T-helper 22 cell (primary cell): ENCODE results near the gene SLX1B.
A peak's percentile ranks its signal among the peaks of the same experiment; 100 is the strongest.
"Not testable (repeated sequence)": the region's sequence is repeated elsewhere in the genome, so short reads cannot be mapped to it uniquely, and the experiment has no call there.

Experiments used
- DNase-seq: peaks from one replicate; pipeline ENCODE4 v3.0.0-alpha.2; 2020; ENCODE audit warnings: low read depth

SLX1B gene

DNA sequence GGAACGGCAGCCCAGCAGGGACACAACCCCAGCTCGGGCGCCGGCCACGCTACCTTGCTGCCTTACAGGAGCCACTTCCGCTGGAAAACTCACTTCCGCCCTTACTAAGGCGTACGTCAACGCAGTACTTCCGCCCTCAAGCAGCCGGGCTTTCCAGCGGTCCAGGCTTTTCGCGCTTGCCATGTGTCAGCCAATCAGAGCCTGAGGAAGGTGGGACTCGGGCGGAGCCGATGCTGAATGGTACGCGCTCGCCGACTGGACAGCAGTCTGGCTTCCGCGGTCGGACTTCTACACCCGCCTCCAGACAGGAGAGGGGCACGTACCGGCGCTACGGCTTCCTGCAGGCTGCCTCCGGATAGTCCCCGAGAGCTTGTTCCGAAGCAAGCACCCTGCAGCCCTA lies at the start of gene SLX1B, which contains the start of gene BOLA2:
SLX1B (plus strand) TSS at position 265 of the 400 bp plus-strand sequence.
BOLA2 (minus strand) TSS at position 83 of the 400 bp plus-strand sequence. CDS start 98 bp downstream, outside the sequence.
- not testable (repeated sequence) for DNase-seq

DNA sequence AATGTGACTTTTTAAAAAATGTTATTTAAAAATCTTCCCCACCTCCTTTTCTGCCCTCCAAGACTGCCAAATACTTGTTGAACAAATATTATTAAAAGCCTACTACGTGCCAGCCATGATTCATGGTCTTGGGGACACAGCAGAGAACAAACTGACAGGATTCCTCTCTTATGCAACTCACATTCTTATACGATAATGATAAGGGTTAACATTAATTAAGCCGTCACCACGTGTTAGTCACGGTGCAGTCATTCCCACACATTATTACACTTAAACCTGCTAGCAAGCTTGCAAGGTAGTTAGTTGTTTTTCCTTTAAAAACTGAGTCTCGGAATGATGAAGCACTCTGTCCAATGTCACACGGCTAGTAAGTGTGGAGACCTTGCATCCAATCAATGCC lies 49.1 kb upstream of the SLX1B start:
- DNase-seq, result not testable (repeated sequence)

DNA sequence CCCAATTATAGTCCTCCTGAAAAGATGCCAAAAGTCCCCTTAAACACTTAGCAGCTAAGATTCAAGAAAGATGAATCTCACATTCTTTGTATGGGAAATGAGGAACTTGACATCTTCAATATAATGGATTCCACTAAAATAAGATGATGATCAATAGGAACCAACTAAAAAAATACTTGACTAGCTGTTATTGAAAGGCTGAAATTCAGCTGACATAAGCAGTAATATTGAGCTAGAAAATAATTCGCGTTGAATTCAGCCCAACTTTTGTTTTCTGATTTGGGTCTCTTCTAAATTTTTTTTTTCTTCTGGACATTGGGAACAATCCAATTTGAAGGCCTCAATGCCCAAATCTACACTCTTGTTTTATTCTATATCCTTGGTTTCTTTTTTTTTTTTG lies 30.7 kb upstream of the SLX1B start:
- not testable (repeated sequence) for DNase-seq

DNA sequence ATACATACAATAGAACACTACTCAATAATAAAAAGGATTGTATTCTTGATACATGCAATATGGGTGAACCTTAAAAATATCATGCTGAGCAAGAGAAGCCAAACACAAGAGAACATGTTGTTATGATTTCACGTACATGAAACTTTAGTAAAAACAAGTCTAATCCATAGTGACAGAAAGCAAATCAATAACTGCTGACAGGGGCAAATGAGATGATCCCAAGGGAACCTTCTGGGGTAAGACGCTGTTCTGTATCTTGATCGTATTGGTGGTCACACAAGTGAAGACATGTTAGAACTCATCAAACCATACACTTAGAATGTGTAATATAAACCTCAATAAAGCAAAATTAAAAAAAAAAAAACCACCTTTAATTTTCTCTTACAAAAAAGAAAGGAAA lies 28.9 kb upstream of the SLX1B start:
- not testable (repeated sequence) for DNase-seq

DNA sequence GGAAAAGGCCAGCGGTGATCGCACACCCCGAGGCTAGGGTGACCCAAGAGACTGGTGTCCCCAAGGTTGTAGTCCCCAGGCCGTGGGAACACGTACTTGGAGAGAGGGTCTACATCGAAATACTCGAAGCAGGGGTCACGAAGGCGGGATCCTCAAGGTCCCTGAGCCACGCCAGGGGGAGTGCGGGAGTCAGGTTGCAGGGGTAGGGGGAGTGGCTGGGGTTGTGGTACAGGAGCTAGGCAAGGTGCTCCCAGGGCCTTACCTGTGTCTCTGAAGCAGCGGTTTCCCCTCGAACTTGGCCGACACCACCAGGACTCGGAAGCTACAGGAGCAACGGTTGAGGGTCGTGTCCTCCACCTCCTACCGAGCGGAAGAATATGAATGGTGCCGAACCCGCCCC lies 579 bp upstream of the SLX1B start:
- not testable (repeated sequence) for DNase-seq

DNA sequence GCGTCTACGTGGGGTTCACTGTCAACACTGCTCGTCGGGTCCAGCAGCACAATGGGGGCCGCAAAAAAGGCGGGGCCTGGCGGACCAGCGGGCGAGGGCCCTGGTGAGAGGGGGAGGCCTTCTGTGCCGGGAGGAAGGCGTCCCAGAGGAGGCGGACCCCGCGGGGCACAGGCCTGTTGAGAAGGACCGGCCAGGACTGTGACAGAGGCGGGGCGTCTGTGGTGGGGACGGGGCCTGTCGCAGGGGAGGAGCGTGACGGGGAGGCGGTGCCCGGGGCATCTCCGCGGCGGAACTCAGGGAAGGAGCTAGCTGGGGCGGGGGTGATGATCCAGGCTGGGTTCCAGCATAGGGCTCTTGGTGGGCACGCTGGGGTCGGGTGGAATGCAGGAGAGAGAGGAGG lies 495 bp downstream of the SLX1B start:
- DNase-seq, result not testable (repeated sequence)

DNA sequence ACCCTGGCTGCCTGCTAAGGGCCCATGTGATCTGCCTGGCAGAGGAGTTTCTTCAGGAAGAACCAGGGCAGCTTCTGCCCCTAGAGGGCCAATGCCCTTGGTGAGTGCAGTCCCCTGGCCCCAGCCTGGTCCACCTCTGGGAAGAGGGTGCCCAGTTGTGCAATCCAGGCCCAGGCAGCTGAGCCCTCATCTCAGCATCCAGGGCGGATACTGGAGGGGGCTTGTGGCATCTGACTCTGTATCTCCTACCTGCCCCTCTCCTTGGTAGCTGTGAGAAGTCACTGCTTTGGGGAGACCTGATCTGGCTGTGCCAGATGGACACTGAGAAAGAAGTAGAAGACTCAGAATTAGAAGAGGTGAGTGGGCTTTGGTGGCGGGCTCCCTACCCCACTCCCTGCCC lies 3.3 kb downstream of the SLX1B start:
- DNase-seq, result not testable (repeated sequence)

DNA sequence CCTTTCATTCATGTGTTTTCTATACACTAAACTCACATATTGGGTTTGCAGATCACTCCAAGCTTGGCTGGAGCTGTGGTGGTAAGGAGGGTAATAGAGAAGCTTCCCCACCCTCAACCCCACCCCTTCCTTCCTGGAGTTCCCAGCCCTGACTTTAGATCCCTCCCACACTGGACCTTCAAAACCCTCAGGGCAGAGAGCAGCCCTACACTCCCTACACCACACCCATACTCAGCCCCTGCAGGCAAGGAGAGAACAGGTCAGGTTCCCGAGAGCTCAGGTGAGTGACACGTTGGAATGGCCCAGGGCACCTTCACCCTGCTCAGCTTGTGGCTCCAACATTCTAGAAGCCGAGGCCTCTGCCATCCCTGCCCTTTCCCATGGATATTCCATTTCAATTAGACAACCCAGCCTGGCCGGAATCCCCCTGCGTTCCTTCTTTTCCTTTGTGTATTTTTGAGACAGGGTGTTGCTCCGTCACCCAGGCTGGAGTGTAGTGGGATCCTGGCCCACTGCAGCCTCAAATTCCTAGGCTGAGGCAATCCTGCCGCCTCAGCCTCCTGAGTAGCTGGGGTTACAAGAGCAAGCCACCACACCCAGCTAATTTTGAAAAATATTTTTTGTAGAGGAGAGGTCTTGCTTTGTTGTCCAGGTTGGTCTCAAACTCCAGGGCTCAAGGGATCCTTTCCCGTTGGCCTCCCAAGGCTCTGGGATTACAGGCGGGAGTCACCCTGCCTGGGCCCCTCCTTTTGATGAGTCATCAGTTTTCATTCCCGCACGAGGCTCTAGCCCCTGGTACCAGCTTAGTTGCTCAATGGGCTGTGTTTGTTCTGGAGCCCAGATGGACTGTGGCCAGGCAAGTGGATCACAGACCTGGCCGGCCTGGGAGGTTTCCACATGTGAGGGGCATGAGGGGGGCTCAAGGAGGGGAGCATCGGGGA lies 5.6 kb downstream of the SLX1B start, which contains the start of gene SULT1A4:
SULT1A4 (plus strand) TSS at position 208 of the 941 bp plus-strand sequence. CDS start 1,473 bp downstream, outside the sequence.
- DNase-seq, result not testable (repeated sequence)

DNA sequence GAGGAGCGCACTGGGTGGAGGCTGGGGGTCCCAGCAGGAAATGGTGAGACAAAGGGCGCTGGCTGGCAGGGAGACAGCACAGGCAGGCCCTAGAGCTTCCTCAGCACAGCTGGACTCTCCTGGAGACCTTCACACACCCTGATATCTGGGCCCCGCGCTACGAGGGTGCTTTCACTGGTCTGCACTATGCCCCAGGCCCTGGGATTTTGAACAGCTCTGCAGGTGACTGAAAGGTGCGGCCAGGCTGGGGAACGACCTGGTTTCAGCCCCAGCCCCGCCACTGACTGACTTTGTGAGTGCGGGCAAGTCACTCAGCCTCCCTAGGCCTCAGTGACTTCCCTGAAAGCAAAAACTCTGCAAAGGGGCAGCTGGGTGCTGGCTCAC lies 6.3 kb downstream of the SLX1B start:
- DNase-seq, result not testable (repeated sequence)

DNA sequence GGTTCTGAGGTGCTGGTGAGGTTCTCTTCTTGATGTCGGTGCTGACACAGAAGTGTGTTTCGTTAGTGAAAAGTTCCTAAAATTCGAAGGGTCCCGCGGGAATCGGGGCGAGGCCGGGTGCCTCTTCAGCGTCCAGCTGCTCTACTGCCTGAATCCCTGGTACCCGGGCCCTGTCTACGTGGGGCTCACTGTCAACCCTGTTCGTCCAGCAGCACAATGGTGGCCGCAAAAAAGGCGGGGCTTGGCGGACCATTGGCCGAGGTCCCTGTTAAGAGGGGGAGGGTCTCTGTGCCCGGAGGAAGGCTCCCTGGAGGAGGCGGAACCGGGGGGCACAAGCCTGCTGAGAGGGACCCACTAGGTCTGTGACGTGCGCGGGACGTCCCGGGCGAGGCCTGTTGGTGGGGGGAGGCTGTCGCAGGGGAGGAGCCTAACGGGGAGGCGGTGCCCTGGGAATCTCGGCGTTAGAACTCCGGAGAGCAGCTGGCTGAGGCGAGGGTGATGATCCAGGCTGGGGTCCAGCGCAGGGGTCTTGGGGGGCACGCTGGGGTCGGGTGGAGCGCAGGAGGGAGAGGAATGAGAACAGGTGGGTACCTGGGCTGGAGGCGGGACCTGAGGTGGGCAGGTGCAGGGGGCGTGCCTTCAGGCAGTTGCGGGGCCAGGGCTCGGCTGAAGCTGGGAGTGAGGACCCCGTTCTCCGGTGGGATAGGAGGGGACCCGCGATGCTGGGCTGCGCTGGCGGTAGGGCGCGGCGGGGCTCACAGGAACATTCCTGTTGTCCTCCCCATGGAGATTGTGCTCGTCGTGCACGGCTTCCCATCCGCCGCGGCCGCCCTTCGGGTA lies 11.9 kb downstream of the SLX1B start:
- not testable (repeated sequence) for DNase-seq

DNA sequence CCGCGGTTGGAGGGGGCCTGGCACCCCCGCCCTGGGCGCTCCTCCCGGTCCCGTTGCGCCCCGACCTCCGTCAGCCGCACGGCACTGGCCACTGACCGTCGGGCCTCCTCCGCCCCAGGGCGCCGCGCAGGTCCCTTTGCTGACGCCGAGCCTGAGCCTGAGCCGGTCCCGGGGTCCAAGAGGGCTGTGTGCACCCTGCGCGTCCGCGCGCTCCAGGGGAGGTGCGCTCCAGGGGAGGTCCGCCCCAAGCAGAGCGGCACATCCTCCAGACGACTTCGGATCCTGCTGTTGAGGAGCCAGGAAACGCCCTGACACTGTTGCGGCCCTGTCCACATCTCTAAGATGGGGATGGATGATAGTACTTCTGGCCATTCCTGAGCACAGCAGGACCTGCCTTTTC lies 12.6 kb downstream of the SLX1B start:
- not testable (repeated sequence) for DNase-seq

DNA sequence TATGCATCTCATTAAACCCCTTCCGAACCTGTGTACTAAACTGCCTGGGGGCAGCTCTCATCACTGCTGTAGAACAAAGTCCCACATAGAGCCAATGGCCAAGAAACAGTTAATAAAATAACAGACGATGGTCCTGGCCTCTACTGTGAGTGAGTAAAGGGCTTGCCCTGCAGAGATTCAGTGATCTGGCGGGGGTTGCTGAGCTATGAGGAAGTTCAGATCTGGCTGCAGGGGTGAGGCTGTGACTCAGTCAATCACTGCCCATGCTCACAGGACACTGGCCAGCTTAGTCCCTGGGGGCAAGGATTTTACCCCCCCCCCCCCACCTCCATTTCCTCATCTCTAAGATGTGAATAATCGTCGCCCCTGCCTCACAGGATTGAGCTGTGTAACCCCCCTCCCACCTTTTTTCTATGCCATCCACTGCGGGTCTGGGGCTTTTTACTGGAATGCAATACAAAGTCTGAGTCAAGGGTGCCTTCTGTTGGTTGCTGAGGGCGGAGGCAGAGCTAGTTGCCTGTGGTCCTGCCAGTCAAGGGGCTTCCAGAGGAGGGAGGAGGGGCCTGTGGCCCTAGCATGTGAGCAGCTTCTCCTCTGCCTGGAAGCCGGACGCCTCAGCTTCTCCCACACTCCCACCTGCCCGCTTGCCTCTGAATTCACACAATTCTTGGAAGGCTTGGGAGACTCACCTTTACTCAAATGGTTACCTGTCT lies 13.5 kb downstream of the SLX1B start:
- not testable (repeated sequence) for DNase-seq

DNA sequence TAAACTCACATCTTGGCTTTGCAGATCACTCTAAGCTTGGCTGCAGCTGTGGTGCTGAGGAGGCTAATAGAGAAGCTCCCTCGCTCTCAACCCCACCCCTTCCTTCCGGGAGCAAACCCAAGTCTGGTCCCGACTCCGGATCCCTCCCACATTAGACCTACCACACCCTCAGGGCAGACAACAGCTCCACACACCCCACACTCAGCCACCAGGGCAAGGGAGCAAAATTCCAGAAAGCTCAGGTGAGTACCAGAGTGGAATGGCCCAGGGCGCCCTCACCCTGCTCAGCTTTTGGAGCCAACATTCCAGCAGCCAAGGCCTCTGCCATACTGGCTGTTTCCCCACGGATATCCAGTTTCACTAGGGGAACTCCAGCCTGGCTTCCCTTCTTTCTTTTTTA lies 15.3 kb downstream of the SLX1B start:
- DNase-seq, result peak; percentile 24

DNA sequence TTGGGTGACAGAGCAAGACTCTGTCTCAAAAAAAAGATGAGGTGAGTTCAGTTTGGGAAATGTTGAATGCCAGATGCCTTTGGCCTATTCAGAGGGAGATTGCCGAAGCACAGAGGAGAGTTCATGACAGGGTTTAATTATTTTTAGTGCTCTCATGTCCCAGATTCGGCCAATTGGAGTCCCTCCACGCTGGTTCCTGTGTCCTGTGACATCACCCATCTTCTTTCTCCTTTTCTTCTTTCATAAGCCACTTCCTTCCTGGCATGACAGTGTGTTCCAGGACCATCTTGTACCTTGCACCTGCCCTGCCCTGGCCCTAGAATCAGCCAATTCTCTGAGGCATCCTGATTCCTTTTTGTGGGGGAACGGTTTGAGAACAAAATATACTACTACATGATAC lies 17.7 kb downstream of the SLX1B start:
- not testable (repeated sequence) for DNase-seq

DNA sequence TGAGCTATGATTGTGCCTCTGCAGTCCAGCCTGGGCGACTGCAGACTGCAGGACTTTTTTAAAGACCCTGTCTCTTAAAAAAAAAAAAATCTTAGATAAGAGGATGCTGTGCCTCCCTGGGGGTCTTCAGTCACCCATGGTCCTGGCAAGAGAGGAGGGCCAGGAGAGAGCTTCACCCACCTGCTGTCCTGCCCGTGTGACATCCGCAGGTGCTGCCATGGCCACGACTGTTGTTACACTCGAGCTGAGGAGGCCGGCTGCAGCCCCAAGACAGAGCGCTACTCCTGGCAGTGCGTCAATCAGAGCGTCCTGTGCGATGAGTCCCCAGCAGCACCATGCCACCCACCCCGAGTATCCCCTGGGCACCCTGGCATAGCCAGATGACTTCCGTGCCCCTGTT lies 27.9 kb downstream of the SLX1B start:
- not testable (repeated sequence) for DNase-seq

DNA sequence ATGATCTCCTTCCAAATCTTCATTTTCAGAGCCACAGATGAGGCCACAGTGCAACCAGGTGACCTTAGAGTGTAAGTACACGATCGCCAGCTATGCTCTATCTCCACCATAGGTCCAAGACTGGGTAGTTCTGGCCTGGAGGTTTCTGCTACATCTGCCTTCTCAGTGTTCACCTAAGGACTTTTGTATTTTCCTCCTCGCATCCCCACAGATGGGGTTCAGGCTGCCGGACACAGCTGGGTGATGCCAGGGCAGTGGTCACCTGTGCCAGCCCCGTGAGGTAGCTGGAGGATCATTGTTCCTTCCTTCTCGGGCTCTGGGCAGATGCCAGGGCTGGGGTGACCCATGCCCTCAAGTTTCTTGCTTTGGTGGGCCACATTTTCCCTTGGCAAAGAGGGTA lies 52.0 kb downstream of the SLX1B start, which contains the start of gene NPIPB12:
NPIPB12 (minus strand) TSS at position 101 of the 400 bp plus-strand sequence.
- not testable (repeated sequence) for DNase-seq
